SIG-M5 treated with dmso at 0.1 percent for 504 hours (cell line): Measurements from ENCODE around the gene SSRP1.
"Not testable (repeated sequence)": the region's sequence is repeated elsewhere in the genome, so short reads cannot be mapped to it uniquely, and the experiment has no call there.

Experiments
- DNase-seq: peaks from one replicate; lab custom pipeline; 2025; ENCODE audit not compliant: unreplicated experiment; lab: John Stamatoyannopoulos, UW

SSRP1 gene

GRCh38 chr11:57303280-57303989 lies 32.3 kb downstream of the SSRP1 start:
- DNase-seq = no peak

DNA sequence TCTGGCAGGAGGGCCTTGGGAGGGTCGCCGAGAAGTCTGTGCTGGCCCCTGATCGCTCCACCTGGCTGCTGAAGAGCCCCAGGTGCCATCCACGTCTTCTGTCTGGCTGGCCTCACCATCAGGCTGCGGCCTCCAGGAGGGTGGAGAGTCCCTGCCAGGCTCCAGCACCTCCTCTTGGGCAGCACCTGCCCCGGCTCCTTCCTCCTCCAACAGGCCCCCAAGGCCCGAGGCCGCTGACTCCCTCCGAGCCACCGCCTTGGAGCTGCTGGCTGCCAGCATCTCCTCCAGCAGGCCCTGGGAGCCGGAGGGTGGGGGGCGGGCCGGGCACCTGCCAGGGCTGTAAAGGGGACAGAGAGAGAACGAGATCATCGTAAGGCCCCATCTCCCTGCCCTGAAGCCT lies 33.2 kb downstream of the SSRP1 start:
- no peak for DNase-seq

DNA sequence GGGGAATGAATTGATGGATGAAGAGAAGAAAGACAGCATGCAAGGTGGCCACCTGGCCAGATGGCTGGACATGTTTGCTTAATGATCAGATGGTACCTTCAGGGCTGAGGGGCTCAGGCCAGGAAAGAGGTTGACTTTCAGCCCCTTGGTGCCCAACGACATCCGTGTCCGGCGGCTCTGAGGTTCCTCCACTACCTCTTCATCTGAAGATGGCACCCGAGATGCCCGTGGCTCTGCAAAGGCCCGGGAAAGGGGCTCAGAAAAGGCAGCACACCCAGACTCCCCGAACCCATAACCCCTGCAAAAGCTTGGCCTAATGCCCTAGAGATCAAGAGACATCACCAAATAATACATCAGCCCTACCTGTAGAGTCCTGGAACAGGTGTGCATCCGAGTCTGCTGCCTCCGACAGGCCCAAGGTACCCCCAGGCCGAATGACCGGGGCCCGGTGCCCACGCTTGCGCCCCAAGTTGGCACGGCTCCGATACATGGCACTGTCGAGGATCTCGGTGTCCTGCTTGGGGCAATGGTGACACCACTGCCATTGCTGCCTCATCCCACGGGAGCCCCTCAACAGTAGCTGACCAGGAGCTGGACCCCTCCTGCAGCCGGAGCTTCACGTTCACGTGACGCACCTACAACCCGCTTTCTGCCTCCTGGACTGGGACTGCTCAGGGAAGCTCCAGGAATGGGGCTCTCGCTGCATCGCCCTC lies 33.8 kb downstream of the SSRP1 start:
- no peak for DNase-seq

GRCh38 chr11:57300785-57301184 lies 34.9 kb downstream of the SSRP1 start:
- no peak for DNase-seq

DNA sequence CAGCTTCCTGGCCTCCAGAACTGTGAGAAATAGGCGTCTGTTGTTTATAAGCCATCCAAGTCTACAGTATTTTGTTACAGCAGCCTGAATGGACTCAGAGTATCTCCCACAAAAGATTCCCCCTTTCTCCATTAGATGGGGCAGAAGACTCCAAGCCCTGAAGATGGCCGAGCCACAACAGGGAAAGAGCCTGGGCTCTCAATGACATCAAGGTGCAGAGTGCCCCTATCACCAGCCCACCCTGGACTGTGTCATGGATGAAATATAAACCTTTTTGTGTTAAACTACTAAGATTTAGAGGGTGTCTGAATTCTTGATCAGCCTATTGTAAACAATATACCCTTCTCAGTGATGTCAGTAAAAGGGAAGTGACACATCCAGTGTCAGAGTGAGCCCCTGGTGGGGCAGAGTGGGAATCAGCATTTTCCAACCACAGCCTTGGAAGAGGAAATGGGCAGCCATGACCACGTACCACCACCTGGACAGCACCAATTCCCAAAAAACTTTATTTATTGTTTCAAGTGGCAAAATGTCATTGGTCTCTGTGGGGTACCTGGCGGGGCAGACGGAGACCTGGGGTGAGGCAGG lies 36.4 kb downstream of the SSRP1 start:
- no peak for DNase-seq

DNA sequence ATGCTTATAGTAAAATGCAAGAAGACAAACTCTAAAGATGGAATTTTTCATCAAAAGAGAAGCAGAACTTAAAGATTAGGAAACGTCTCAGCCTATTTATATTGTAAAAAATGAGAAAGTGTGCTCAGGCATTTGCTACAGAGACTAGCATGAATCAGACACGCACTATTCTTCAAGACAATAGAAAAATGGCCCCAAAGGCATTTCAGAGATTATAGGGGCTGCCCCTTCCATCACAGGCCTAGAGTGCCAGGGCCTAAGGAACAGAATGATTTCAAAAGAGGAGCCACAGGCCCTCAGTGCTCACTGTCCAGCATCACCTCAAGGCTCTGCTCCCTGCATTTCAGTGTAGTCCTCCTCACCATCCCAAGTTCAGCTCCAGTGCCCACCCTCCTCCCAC lies 38.5 kb downstream of the SSRP1 start:
- DNase-seq = no peak

- not testable (repeated sequence) for DNase-seq
Observed at GRCh38 chr11:57296205-57296604, 39.5 kb downstream of the SSRP1 start.

DNA sequence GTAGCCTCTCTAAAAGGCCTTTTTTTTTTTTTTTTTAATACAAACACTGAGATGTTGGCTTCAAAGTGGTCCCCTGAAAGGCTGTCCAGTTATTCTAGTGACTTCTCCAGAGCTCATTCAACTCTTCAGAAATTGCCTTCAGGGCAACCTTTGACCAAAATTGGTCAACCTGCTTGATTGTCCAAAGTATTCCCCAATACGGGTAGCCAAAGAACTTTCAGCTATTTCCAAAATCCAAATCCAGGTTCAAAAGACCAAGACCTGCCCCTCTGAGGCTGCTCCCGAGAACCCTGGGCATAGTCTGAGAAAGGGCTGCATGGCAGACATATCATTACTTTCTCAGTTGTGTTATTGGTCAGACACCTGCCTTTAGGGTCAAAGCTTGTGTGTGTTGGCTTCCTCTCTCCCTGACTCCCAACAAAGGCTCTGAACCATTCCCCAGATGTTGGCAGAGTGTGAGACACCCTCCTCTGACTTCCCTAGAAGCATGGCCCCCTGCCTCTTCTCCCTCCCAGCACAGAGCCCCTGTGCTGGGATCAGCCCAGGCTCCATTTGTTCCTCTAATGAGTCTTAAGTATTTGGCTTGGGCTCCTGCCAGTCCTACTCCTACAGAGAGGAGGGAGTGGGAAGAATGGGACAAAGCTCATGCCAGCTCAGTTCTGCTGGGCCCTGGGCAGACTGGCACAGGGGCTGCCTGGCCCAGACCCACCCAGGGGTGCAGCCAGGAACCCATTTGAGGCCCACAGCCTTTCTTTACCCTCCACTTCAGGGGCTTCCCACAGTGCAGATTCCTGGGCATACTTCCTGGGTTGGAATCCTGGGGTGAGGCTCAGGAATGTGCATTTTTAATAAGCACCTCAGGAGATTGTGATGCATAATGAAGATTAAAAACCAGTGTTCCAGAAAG lies 41.2 kb downstream of the SSRP1 start:
- DNase-seq = no peak

GRCh38 chr11:57290288-57290687 lies 45.4 kb downstream of the SSRP1 start:
- DNase-seq = no peak

GRCh38 chr11:57288771-57289579 lies 46.7 kb downstream of the SSRP1 start:
- DNase-seq = no peak

DNA sequence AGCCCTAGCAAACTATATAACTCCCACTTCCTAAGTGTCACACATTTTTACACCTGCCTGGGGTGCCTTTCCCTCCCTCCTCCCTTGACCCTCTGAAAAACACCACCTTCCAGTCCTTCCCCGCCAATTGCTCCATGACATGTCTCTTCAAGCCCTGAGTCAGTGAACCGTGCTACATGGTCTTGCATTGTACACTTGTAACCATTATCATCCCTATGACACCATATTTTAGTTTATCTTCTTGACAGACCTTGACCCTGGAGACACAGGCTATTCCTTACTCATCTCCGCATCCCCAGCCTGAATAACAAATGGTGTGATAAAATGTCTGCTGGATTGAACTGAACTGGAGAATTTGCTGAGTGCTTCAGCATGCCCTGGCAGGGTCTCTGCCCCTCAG lies 47.8 kb downstream of the SSRP1 start:
- no peak for DNase-seq

- no peak for DNase-seq
Observed at GRCh38 chr11:57283231-57283990, 52.3 kb downstream of the SSRP1 start.

DNA sequence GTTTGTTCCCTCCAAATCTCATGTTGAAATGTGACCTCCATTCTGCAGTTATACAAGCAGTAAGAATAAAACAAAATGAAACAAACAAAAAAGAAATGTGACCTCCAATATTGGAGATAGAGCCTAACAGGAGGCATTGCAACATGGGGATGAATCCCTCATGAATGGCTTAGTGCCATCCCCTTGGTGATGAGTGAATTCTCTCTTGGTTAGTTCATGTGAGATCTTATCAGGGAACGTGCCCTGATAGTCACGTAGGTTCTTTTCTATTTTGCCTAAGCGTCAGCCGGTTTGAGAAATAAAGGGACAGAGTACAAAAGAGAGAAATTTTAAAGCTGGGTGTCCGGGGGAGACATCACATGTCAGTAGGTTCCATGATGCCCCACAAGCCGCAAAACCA lies 54.1 kb downstream of the SSRP1 start:
- DNase-seq = not testable (repeated sequence)

DNA sequence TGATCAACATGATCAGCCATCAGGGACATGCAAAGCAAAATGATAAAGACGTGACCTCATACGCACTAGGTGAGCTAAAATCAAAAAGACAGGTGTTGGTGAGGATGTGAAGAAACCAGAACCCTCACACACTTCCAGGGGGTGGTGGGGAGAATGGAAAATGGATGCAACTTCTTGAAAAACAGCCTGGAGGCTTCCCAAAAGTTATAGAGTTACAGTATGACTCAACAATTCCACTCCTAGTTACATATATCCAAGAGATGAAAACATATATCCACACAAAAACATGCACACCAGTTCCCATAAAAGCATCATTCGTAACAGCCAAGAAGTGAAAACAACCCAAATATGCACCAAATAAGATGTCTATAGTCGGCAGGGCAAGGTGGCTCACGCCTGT lies 56.6 kb downstream of the SSRP1 start:
- no peak for DNase-seq

DNA sequence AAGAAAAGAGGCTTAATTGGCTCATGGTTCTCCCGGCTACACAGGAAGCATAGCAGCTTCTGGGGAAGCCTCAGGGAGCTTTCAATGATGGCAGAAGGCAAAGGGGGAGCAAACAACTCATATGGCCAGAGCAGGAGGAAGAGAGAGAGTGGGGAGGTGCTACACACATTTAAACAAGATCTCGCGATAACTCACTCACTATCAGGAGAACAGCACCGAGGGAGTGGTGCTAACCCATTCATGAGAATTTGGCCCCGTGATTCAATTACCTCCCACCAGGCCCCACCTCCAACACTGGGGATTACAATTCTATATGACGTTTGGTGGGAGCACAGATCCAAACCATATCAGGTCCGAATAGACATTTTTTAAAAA lies 57.0 kb downstream of the SSRP1 start:
- no peak for DNase-seq

- peak; percentile 19 for DNase-seq
Observed at GRCh38 chr11:57277845-57278720, 57.6 kb downstream of the SSRP1 start.

GRCh38 chr11:57276971-57277675 lies 58.6 kb downstream of the SSRP1 start:
- DNase-seq = peak; percentile 4
